ENCODE data around the gene SPPL2A. TPM values are rescaled to one million over a fixed set of nuclear protein-coding genes. Genes with fewer than 3 reads are reported as not detected.
A peak's percentile ranks its signal among the peaks of the same experiment; 100 is the strongest.

Gene SPPL2A
- total and polyA plus RNA-seq, 9 of the 15 experiments (the other 6 are each of a cell fraction or from before 2014, with no cell fraction given): 9.8 to 66.1 (median 38.0) TPM

- peak in 1 of 2 experiments; percentile 51; a peak in 1 of 4 replicates for TF ChIP-seq ZNF318 (IDR thresholded peaks at IDR 0.05; ENCODE audit: borderline replicate concordance in 1 of 2, low read depth in 1 of 2)
- no peak; the same call in 1 of the 2 replicates for TF ChIP-seq OTX1 (CRISPR knock-in tag; IDR thresholded peaks at IDR 0.05)
- peak; percentile 81 for TF ChIP-seq ERF (CRISPR knock-in tag; IDR thresholded peaks at IDR 0.05)
- no peak for TF ChIP-seq ZNF512 (tag; IDR thresholded peaks at IDR 0.05)
- TF ChIP-seq ZNF395 (CRISPR knock-in tag; IDR thresholded peaks at IDR 0.05): no peak
- no peak for TF ChIP-seq MXD1 (CRISPR knock-in tag; IDR thresholded peaks at IDR 0.05; ENCODE audit: borderline replicate concordance, poor library complexity, severe bottlenecking)
Observed at GRCh38 chr15:50765195-50765967, at the start of gene SPPL2A (continued).
